Osteoblast (primary cell): ENCODE measurements around the gene MTHFD2L. TPM values are rescaled to one million over a fixed set of nuclear protein-coding genes. Genes with fewer than 3 reads are reported as not detected.

Experiments
- DNase-seq: peaks from one replicate; pipeline ENCODE4 v3.0.0; 2011; ENCODE audit warnings: low spot score, mixed read lengths; ENCODE audit not compliant: insufficient read length; ENCODE audit errors: missing footprints
- H2AFZ ChIP-seq: 2 replicates; pipeline ENCODE4 v1.6.0; 2011; ENCODE audit warnings: mild to moderate bottlenecking, low read length
- H3K27ac ChIP-seq: 2 replicates; pipeline ENCODE4 v1.5.1; 2011; ENCODE audit warnings: mild to moderate bottlenecking, low read depth, low read length, moderate library complexity
- H3K27me3 ChIP-seq: 2 replicates; pipeline ENCODE4 v1.6.0; 2012; ENCODE audit warnings: mild to moderate bottlenecking, control low read depth, inconsistent platforms, low read length, moderate library complexity; ENCODE audit not compliant: insufficient read depth
- H3K36me3 ChIP-seq: 2 replicates; pipeline ENCODE4 v1.5.1; 2011; ENCODE audit warnings: mild to moderate bottlenecking, low read length, control low read depth, moderate library complexity; ENCODE audit not compliant: insufficient read depth
- H3K4me1 ChIP-seq: 2 replicates; pipeline ENCODE4 v1.5.1; 2011; ENCODE audit warnings: mild to moderate bottlenecking, low read length, control low read depth, moderate library complexity; ENCODE audit not compliant: insufficient read depth
- H3K4me2 ChIP-seq: 2 replicates; pipeline ENCODE4 v1.6.0; 2011; ENCODE audit warnings: mild to moderate bottlenecking, low read length; ENCODE audit not compliant: insufficient read depth
- H3K4me3 ChIP-seq: fragments of 200-600 bp; sonication (generic); 3 replicates; pipeline ENCODE4 v1.5.1; 2012; ENCODE audit warnings: mild to moderate bottlenecking, low read length, inconsistent platforms; ENCODE audit not compliant: insufficient read depth
- H3K79me2 ChIP-seq: 2 replicates; pipeline ENCODE4 v1.6.0; 2012; ENCODE audit warnings: mild to moderate bottlenecking, low read length, control low read depth, inconsistent platforms; ENCODE audit not compliant: insufficient read depth
- H3K9me3 ChIP-seq: 2 replicates; pipeline ENCODE4 v1.5.1; 2011; ENCODE audit warnings: low read depth, low read length, control low read depth
- H4K20me1 ChIP-seq: 2 replicates; pipeline ENCODE4 v1.6.0; 2012; ENCODE audit warnings: mild to moderate bottlenecking, low read length, control low read depth; ENCODE audit not compliant: insufficient read depth
- total RNA-seq: library from RNA; depleted of rRNA; stranded (reverse); fragments of >200 nt; gene quantifications from 2 replicates; pipeline ENCODE4 v1.2.3, GENCODE V29; 2012
- TF ChIP-seq, protein P1 (sequence below): IDR thresholded peaks from 2 replicates; pipeline ENCODE4 v1.5.1; 2011; ENCODE audit warnings: mild to moderate bottlenecking, low read depth, low read length, moderate library complexity; ENCODE audit errors: extremely low read depth

MTHFD2L gene
- total RNA-seq, 1 donor = 13.0 TPM

DNA sequence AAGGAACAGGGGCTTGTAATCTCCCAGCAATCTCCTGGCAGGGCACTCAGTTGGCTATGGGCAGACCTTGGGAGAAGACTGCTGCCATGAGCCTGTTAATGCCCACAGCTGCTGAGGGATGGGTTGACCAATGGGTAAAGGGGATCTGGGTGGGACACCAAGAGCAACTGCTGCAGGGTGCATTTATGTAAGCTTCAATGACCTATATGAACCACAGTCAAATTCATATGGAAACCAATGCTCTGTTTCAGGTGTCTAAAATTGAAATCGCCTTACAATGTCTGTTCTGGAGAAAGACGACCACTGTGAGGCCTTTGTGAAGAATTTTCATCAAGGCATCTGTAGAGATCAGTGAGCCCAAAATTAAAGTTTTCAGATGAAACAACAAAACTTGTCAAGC, 156.4 kb downstream of the MTHFD2L start:
- no peak for DNase-seq
- Histone ChIP-seq H3K79me2 (no peaks in the 10 kb centered on the region), H2AFZ (no peak overlapping the region), H3K27ac (no peak overlapping the region), H3K4me2 (no peak overlapping the region), H3K9me3 (no peaks in the 10 kb centered on the region), H3K36me3 (no peaks in the 10 kb centered on the region), H3K27me3 (no peaks in the 10 kb centered on the region), H4K20me1 (no peaks in the 10 kb centered on the region), H3K4me3 (no peak overlapping the region), H3K4me1 (no peaks in the 10 kb centered on the region)
- TF ChIP-seq, protein P1, sequence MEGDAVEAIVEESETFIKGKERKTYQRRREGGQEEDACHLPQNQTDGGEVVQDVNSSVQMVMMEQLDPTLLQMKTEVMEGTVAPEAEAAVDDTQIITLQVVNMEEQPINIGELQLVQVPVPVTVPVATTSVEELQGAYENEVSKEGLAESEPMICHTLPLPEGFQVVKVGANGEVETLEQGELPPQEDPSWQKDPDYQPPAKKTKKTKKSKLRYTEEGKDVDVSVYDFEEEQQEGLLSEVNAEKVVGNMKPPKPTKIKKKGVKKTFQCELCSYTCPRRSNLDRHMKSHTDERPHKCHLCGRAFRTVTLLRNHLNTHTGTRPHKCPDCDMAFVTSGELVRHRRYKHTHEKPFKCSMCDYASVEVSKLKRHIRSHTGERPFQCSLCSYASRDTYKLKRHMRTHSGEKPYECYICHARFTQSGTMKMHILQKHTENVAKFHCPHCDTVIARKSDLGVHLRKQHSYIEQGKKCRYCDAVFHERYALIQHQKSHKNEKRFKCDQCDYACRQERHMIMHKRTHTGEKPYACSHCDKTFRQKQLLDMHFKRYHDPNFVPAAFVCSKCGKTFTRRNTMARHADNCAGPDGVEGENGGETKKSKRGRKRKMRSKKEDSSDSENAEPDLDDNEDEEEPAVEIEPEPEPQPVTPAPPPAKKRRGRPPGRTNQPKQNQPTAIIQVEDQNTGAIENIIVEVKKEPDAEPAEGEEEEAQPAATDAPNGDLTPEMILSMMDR = no peak

DNA sequence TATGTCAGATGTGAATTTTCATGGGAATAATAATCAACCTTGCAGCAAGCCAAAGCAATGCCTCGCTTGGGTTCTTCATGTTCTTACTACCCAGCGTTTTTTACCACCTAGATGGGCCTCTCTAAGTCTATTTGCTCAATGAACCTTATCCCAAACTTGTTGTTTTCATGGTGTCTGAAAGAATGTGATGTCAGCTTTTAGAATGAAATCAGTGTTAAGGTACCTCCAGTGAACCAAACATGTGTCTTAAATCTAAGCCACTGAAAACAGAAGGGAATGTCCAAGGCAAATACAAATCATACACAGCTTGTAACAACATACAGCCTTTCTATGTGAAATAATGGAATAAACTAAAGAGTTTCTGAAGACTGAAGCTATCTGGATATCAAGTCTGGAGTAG, 157.0 kb downstream of the MTHFD2L start:
- Histone ChIP-seq H3K27ac (no peak overlapping the region), H3K79me2 (no peaks in the 10 kb centered on the region), H3K4me2 (no peak overlapping the region), H2AFZ (no peak overlapping the region), H3K27me3 (no peaks in the 10 kb centered on the region), H3K4me3 (no peak overlapping the region), H4K20me1 (no peaks in the 10 kb centered on the region), H3K9me3 (no peaks in the 10 kb centered on the region), H3K36me3 (no peaks in the 10 kb centered on the region), H3K4me1 (peaks cover 2% of the 10 kb centered on the region)
- no peak for DNase-seq
- TF ChIP-seq, protein P1 = no peak

DNA sequence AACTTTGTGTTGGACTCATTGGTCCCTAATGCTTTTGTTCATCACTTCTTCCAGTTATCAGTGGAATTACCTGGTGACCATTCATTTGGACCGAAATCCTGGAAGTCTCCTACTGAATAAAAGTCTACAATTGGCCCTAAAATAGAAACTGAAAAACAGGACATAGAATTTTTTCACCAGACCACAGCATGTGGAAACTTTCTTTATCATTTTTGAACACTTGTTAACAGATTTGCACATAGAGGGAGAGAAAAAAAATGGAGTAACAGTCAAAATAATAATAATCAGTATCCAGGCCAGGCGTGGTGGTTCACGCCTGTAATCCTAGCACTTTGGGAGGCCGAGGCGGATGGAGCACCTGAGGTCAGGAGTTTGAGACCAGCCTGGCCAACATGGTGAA, 157.5 kb downstream of the MTHFD2L start:
- Histone ChIP-seq H4K20me1 (no peaks in the 10 kb centered on the region), H3K4me3 (no peak overlapping the region), H3K79me2 (no peaks in the 10 kb centered on the region), H3K4me1 (peaks cover 6% of the 10 kb centered on the region), H3K9me3 (no peaks in the 10 kb centered on the region), H3K27me3 (no peaks in the 10 kb centered on the region), H3K36me3 (no peaks in the 10 kb centered on the region), H3K4me2 (no peak overlapping the region), H3K27ac (no peak overlapping the region), H2AFZ (no peak overlapping the region)
- DNase-seq = no peak
- TF ChIP-seq, protein P1 = no peak

DNA sequence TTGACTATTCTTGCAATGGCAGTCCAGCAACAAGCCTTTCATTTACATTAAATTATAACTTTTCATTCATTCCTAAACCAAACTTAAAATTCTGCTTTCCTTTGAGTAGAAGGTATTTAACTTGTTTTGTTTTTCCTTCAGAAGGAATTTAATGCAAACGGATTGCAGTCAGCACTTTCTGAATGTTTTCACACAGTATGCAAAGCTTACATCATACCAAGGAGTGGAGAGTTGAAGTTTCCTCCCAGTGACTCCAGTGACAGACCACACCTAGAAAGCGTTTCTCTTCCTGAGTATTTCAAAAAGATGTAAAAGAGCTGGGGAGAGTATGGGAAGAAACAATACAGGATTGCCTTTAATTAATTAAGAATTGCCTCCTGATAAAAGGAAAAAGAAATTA, 158.5 kb downstream of the MTHFD2L start:
- no peak for DNase-seq

More for the DNA sequence above, 158.5 kb downstream of the MTHFD2L start:
- Histone ChIP-seq H3K36me3 (no peaks in the 10 kb centered on the region), H3K27ac (no peak overlapping the region), H3K27me3 (no peaks in the 10 kb centered on the region), H3K9me3 (no peaks in the 10 kb centered on the region), H3K79me2 (no peaks in the 10 kb centered on the region), H4K20me1 (no peaks in the 10 kb centered on the region), H2AFZ (no peak overlapping the region), H3K4me1 (peaks cover 9% of the 10 kb centered on the region), H3K4me3 (no peak overlapping the region), H3K4me2 (no peak overlapping the region)
- TF ChIP-seq, protein P1 = no peak
